Naive thymus-derived CD8-positive, alpha-beta T cell (primary cell): ENCODE results near the gene SPECC1L. TPM values are rescaled to one million over a fixed set of nuclear protein-coding genes. Genes with fewer than 3 reads are reported as not detected.
A peak's percentile ranks its signal among the peaks of the same experiment; 100 is the strongest.

Source experiments
- ATAC-seq, 2 donors: fragments of 150-1000 bp; cut with Tn5 transposase in 1 of 2; sonication (Bioruptor Pico), chemical (Tn5 transposase) in 1 of 2; 1 replicate in 1 of 2; 2 replicates in 1 of 2; pipeline ENCODE4 v1.10.0; 2021; ENCODE audit warnings: mild to moderate bottlenecking in 2 of 2, moderate library complexity in 2 of 2
- POLR2A ChIA-PET: fragments of 350-600 bp; sonication (Branson Sonifier 250); formaldehyde crosslinking; loops from one replicate; lab custom pipeline; 2021; ENCODE audit warnings: antibody characterized with exemption; lab: Charles Lee
- DNase-seq, 10 donors: peaks; one replicate each; pipeline versions ENCODE4 v3.0.0 to v3.0.0-alpha.2; 2020 to 2022
- H3K27ac Mint-ChIP-seq, 10 donors: one replicate each; pipeline ENCODE4 v1.8.0; 2020 to 2022; ENCODE audit warnings: mild to moderate bottlenecking in 10 of 10, mixed read lengths in 10 of 10, moderate library complexity in 4 of 10, inconsistent platforms in 1 of 10
- H3K27me3 Mint-ChIP-seq, 5 donors: one replicate each; pipeline ENCODE4 v1.8.0; 2021 to 2022; ENCODE audit warnings: mixed read lengths in 5 of 5
- H3K36me3 Mint-ChIP-seq, 3 donors: one replicate each; pipeline ENCODE4 v1.8.0; 2020 to 2022; ENCODE audit warnings: mixed read lengths in 3 of 3, mild to moderate bottlenecking in 2 of 3, inconsistent platforms in 1 of 3
- H3K4me1 Mint-ChIP-seq, 4 donors: one replicate each; pipeline ENCODE4 v1.8.0; 2021 to 2022; ENCODE audit warnings: mixed read lengths in 4 of 4
- H3K4me3 Mint-ChIP-seq, 10 donors: one replicate each; pipeline ENCODE4 v1.8.0; 2020 to 2022; ENCODE audit warnings: mild to moderate bottlenecking in 10 of 10, mixed read lengths in 10 of 10, moderate library complexity in 6 of 10, inconsistent platforms in 1 of 10
- H3K9me3 Mint-ChIP-seq, 9 donors: one replicate each; pipeline ENCODE4 v1.8.0; 2020 to 2022; ENCODE audit warnings: mixed read lengths in 9 of 9, mild to moderate bottlenecking in 3 of 9, inconsistent platforms in 1 of 9, moderate library complexity in 1 of 9
- polyA plus RNA-seq, 3 donors: library from polyadenylated mRNA; unstranded; fragments of 300-500 nt; fragmentation: Illumina TruSeq; gene quantifications; one replicate each; pipeline ENCODE4 v1.2.3, GENCODE V29; 2021
- total RNA-seq, 8 experiments: library from RNA in 2 of 8; stranded (reverse) in 2 of 8; gene quantifications; one replicate each; pipeline ENCODE4 v1.2.3 and lab custom pipeline; 2021 to 2026

Gene SPECC1L
- total and polyA plus RNA-seq, 5 experiments from 2014 or later: 6.6 to 71.4 (median 16.6) TPM

GRCh38 chr22:24433828-24434470, 163.3 kb downstream of the SPECC1L start:
- POLR2A ChIA-PET: interaction anchor here (4.3 to 4.9 kb wide), 2 partner anchors 7 to 10 kb away, joined by 21 to 48 read pairs; partner anchors contain the start of gene ADORA2A
- H3K27ac Mint-ChIP-seq: peak overlapping the region; percentile 83 to 100 (median 92)
- peaks cover 0 to 33% (median 0%) of the 10 kb centered on the region in 3 donors for H3K36me3 Mint-ChIP-seq
- H3K27me3 Mint-ChIP-seq: no peaks in the 10 kb centered on the region
- ATAC-seq (peak; percentile 26 to 31), DNase-seq (peak in 1 of 10 donors; percentile 36)
- H3K9me3 Mint-ChIP-seq: no peaks in the 10 kb centered on the region
- peak overlapping the region; percentile 63 to 93 (median 78) for H3K4me3 Mint-ChIP-seq
- peaks cover 40 to 97% (median 92%) of the 10 kb centered on the region in 4 donors for H3K4me1 Mint-ChIP-seq

DNA sequence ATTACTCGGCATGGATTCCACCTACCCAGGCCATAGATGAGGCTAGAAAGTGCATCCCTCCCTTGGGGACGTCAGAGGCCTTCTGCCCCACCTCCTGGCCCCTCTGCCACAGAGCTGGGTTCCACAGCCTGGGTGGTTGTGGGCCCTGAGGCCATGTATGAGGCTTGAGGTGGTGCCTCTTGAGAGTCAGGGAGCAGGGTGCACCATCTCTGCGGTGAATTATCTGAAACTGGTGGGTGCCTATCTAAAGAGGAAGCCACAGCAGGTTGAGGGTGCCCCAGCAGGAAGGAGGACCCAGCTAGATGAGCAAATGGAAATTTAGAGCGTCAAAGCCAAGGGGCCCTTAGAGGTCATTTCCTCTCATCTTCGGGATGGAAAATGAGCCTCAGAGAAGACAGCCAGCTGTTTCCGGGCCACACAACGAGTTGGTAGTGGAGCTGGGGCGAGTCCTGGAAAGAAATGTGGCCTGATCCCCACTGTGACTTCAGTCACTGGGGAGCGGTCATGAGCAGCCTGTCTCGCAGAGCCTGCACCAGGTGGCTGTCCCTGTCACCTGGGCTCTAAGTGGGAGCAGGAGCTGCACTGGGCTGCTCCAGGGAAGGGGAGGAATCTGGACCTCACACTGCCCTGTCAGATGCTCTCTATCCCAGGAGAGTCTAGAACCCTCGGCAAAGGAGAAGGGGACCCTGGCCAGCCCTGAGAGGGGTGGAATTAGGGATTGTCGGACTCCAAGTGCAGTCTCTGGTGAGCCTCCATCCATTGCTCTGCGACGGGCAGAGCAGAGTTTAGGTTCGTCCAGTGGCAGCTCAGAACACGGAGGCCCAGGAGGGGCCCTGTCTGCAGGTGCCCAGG, 164.1 kb downstream of the SPECC1L start:
- DNase-seq: peak; percentile 39 to 92 (median 79)
- ATAC-seq: peak; percentile 89 to 92
- Mint-ChIP-seq H3K4me3 (peak overlapping the region; percentile 63 to 93 (median 78)), H3K9me3 (no peaks in the 10 kb centered on the region), H3K27ac (peak overlapping the region; percentile 83 to 100 (median 92)), H3K4me1 (peaks cover 40 to 96% (median 89%) of the 10 kb centered on the region in 4 donors), H3K27me3 (no peaks in the 10 kb centered on the region), H3K36me3 (peaks cover 0 to 40% (median 0%) of the 10 kb centered on the region in 3 donors)
- POLR2A ChIA-PET: interaction anchor here (0.6 to 4.9 kb wide), 6 partner anchors 8 to 1281 kb away, joined by 3 to 48 read pairs (median 6); partner anchors contain the start of gene ADORA2A

- Mint-ChIP-seq H3K9me3 (no peaks in the 10 kb centered on the region), H3K27ac (peak overlapping the region; percentile 83 to 100 (median 92)), H3K27me3 (no peaks in the 10 kb centered on the region), H3K36me3 (peaks cover 0 to 43% (median 0%) of the 10 kb centered on the region in 3 donors), H3K4me1 (peaks cover 37 to 94% (median 85%) of the 10 kb centered on the region in 4 donors), H3K4me3 (peak overlapping the region; percentile 52 to 93 (median 76))
- POLR2A ChIA-PET: interaction anchor here (0.6 to 4.9 kb wide), 5 partner anchors 8 to 1282 kb away, joined by 3 to 48 read pairs (median 9); partner anchors contain the start of gene ADORA2A
- DNase-seq (no peak), ATAC-seq (no peak)
Measured at GRCh38 chr22:24435323-24435645, 164.7 kb downstream of the SPECC1L start.

- Mint-ChIP-seq H3K27me3 (no peaks in the 10 kb centered on the region), H3K27ac (peak overlapping the region in 9 of 10 donors; percentile 71 to 100 (median 91)), H3K36me3 (peaks cover 0 to 49% (median 3%) of the 10 kb centered on the region in 3 donors), H3K4me1 (peaks cover 37 to 94% (median 85%) of the 10 kb centered on the region in 4 donors), H3K4me3 (peak overlapping the region in 6 of 10 donors; percentile 2 to 93 (median 66)), H3K9me3 (no peaks in the 10 kb centered on the region)
- ATAC-seq (no peak), DNase-seq (no peak)
- POLR2A ChIA-PET: interaction anchor here (1.4 to 4.9 kb wide), 3 partner anchors 8 to 12 kb away, joined by 3 to 48 read pairs (median 21); partner anchors contain the start of gene ADORA2A
Measured at GRCh38 chr22:24435861-24436371, 165.3 kb downstream of the SPECC1L start.

- H3K27me3 Mint-ChIP-seq: no peaks in the 10 kb centered on the region
- H3K4me1 Mint-ChIP-seq: peaks cover 38 to 93% (median 84%) of the 10 kb centered on the region in 4 donors
- DNase-seq (no peak), ATAC-seq (no peak)
- no peaks in the 10 kb centered on the region for H3K9me3 Mint-ChIP-seq
- H3K4me3 Mint-ChIP-seq: peak overlapping the region in 8 of 10 donors; percentile 24 to 93 (median 63)
- peak overlapping the region; percentile 75 to 100 (median 92) for H3K27ac Mint-ChIP-seq
- POLR2A ChIA-PET: interaction anchor here (1.2 to 4.9 kb wide), 3 partner anchors 10 to 14 kb away, joined by 4 to 48 read pairs (median 21); partner anchors contain the start of gene ADORA2A
- peaks cover 0 to 53% (median 5%) of the 10 kb centered on the region in 3 donors for H3K36me3 Mint-ChIP-seq
Measured at GRCh38 chr22:24436553-24436952, 165.9 kb downstream of the SPECC1L start.

DNA sequence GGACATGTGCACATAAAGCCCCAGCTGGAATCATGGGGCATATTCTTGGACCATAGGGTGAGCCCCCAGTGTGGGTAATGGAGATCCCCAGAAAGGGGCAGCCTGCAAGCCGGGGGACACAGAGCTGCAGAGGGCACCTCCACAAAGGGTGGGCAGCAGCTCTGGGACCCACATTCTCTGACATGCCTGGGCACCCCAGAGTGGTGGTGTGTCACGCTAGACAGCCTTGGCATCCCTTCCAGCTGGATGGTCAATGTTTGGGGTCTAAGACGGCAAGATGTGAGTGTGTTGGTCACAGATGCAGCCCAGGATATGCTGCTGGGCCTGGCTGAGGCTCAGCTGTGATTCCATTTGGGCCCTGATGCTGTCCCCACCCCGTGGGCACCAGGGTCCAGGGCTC, 166.5 kb downstream of the SPECC1L start:
- Mint-ChIP-seq H3K4me1 (peaks cover 34 to 90% (median 81%) of the 10 kb centered on the region in 4 donors), H3K27me3 (no peaks in the 10 kb centered on the region), H3K9me3 (no peaks in the 10 kb centered on the region), H3K36me3 (peaks cover 0 to 57% (median 5%) of the 10 kb centered on the region in 3 donors), H3K27ac (peak overlapping the region; percentile 75 to 100 (median 92)), H3K4me3 (peak overlapping the region in 8 of 10 donors; percentile 24 to 93 (median 52))
- DNase-seq (no peak), ATAC-seq (no peak)
- POLR2A ChIA-PET: interaction anchor here (1.2 to 4.9 kb wide), 3 partner anchors 10 to 15 kb away, joined by 4 to 48 read pairs (median 21); partner anchors contain the start of gene ADORA2A

GRCh38 chr22:24437741-24438328, 167.2 kb downstream of the SPECC1L start:
- peak in 3 of 10 donors; percentile 35 to 60 (median 39) for DNase-seq
- Mint-ChIP-seq H3K4me1 (peaks cover 31 to 90% (median 81%) of the 10 kb centered on the region in 4 donors), H3K36me3 (peaks cover 4 to 64% (median 5%) of the 10 kb centered on the region in 3 donors), H3K27ac (peak overlapping the region; percentile 75 to 100 (median 92)), H3K27me3 (no peaks in the 10 kb centered on the region), H3K9me3 (no peaks in the 10 kb centered on the region), H3K4me3 (peak overlapping the region; percentile 4 to 93 (median 56))
- POLR2A ChIA-PET: interaction anchor here (1.2 to 4.9 kb wide), 2 partner anchors 11 to 16 kb away, joined by 4 to 48 read pairs; partner anchors contain the start of gene ADORA2A
- ATAC-seq: peak in 1 of 2 donors; percentile 8

- POLR2A ChIA-PET: no interaction called here
- DNase-seq: no peak
- H3K4me3 Mint-ChIP-seq: peak overlapping the region in 2 of 10 donors; percentile 2 to 34
- ATAC-seq: no peak
- H3K27ac Mint-ChIP-seq: peak overlapping the region in 9 of 10 donors; percentile 29 to 82 (median 69)
- H3K4me1 Mint-ChIP-seq: peaks cover 20 to 81% (median 79%) of the 10 kb centered on the region in 4 donors
- H3K27me3 Mint-ChIP-seq: no peaks in the 10 kb centered on the region
- peaks cover 5 to 66% (median 6%) of the 10 kb centered on the region in 3 donors for H3K36me3 Mint-ChIP-seq
- H3K9me3 Mint-ChIP-seq: no peaks in the 10 kb centered on the region
Measured at GRCh38 chr22:24440270-24440717, 169.7 kb downstream of the SPECC1L start.

GRCh38 chr22:24440718-24441405, 170.2 kb downstream of the SPECC1L start:
- Mint-ChIP-seq H3K4me1 (peaks cover 19 to 81% (median 78%) of the 10 kb centered on the region in 4 donors), H3K27ac (peak overlapping the region; percentile 29 to 87 (median 73)), H3K4me3 (peak overlapping the region in 4 of 10 donors; percentile 2 to 43 (median 35)), H3K27me3 (no peaks in the 10 kb centered on the region), H3K36me3 (peaks cover 5 to 66% (median 6%) of the 10 kb centered on the region in 3 donors), H3K9me3 (no peaks in the 10 kb centered on the region)
- DNase-seq (no peak), ATAC-seq (no peak)
- POLR2A ChIA-PET: interaction anchor here (1.1 to 1.8 kb wide), 2 partner anchors 8 to 11 kb away, joined by 5 read pairs; no protein-coding TSS in a partner anchor

GRCh38 chr22:24441406-24442351, 171.0 kb downstream of the SPECC1L start:
- peaks cover 5 to 62% (median 6%) of the 10 kb centered on the region in 3 donors for H3K36me3 Mint-ChIP-seq
- H3K9me3 Mint-ChIP-seq: no peaks in the 10 kb centered on the region
- no peaks in the 10 kb centered on the region for H3K27me3 Mint-ChIP-seq
- DNase-seq (no peak), ATAC-seq (no peak)
- POLR2A ChIA-PET: interaction anchor here (1.1 to 1.8 kb wide), 3 partner anchors 9 to 14 kb away, joined by 5 read pairs; partner anchors contain the start of gene ADORA2A
- peak overlapping the region in 1 of 10 donors; percentile 8 for H3K4me3 Mint-ChIP-seq
- H3K4me1 Mint-ChIP-seq: peaks cover 19 to 82% (median 72%) of the 10 kb centered on the region in 4 donors
- peak overlapping the region; percentile 29 to 87 (median 69) for H3K27ac Mint-ChIP-seq
